HG02943 (cell line): ENCODE measurements around the gene GPR162.

Experiments used
- ATAC-seq: cut with Tn5 transposase; IDR thresholded peaks from one replicate; pipeline ENCODE4 v1.9.1; 2021; ENCODE audit warnings: mild to moderate bottlenecking, low read depth, moderate library complexity; ENCODE audit not compliant: unreplicated experiment

Gene GPR162

DNA sequence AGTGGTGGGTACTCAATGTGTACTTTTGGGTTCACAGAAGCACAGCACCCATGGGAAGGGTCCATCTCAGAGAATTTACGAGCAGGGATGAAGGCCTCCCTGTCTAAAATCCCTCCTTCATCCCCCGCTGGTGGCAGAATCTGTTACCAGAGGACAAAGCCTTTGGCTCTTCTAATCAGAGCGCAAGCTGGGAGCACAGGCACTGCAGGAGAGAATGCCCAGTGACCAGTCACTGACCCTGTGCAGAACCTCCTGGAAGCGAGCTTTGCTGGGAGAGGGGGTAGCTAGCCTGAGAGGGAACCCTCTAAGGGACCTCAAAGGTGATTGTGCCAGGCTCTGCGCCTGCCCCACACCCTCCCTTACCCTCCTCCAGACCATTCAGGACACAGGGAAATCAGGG is 1.5 kb upstream of the GPR162 start:
- no peak for ATAC-seq

DNA sequence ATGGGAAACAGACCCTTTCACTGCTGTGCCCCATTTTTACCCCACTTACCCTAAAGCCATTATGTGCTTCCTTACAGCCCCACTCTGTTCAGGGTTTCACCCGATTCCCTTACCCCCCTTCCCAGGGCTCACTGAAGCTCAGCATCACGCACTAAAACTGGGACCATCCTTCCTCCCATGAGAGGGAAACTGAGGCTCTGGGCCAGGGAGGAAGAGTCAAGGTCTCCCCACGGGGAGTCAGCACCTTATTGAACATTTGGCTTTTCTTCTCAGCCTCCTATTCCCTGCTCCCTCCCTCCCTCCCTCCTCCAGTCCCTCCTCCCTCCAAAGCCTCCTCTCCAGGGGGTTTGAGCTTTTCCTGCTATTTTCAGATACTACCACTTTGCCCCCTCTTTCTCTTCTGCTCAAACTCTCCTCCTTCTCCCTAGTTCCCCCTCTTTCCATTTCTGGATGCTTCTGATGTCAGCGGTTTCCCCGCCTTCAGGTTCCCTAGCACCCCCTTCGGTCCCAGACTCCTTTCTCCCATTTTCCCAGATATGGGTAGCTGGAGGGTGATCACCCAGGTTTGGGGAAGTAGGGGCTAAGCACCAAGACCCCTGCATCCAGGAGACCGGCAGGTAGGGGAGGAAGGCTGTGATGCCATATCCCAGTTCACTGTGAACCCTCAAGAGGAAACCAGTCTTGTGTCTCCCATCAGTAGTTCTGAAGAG is 960 bp downstream of the GPR162 start:
- no peak for ATAC-seq

DNA sequence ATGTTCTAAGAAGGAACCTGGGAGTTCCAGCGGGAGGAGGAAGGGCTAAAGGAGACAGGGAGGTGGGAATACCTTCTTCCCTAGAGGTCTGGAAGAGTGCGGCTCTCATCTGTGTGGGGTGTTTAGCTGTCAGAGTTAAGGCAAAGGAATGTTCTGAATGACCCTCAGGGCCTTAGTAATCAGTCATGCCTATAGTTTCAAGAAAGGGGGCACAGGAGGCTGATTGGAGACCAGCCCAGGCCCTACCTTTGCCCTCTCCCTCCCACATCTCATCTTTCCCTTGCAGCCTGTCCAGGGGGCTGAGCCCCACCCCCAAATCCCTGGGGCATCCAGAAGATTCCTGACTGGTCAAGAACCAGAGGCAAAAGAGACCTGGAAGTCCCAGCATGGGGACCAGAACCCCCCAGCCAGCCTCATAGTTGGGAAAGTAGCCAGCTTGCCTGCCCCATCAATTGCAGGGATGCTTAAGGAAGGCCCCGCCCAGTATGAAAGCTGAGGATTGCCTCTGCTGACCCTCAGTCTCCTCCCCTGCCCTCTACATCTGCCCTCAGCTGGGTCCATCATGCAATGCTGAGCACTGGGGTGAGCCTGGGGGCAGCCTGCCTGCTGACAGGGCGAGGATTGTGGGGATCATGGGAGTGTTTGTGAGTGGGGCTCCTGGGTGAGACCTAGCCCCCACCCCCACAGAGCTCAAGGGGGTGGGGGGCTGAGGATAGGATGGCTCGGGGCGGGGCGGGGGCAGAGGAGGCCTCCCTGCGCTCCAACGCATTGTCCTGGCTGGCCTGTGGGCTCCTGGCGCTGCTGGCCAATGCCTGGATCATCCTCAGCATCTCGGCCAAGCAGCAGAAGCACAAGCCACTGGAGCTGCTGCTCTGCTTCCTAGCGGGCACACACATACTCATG is 1.8 kb downstream of the GPR162 start:
- no peak for ATAC-seq

DNA sequence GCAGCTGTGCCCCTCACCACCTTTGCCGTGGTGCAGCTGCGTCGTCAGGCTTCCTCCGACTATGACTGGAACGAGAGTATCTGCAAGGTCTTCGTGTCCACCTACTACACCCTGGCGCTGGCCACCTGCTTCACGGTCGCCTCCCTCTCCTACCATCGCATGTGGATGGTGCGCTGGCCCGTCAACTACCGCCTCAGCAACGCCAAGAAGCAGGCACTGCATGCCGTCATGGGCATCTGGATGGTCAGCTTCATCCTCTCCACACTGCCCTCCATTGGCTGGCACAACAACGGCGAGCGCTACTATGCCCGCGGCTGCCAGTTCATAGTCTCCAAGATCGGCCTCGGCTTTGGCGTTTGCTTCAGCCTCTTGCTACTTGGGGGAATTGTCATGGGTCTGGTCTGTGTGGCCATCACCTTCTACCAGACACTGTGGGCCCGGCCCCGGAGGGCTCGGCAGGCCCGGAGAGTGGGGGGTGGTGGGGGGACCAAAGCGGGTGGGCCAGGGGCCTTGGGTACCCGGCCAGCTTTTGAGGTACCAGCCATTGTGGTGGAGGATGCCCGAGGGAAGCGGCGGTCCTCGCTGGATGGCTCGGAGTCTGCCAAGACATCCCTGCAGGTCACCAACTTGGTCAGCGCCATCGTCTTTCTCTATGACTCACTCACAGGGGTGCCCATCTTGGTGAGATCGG is 2.6 kb downstream of the GPR162 start:
- no peak for ATAC-seq

DNA sequence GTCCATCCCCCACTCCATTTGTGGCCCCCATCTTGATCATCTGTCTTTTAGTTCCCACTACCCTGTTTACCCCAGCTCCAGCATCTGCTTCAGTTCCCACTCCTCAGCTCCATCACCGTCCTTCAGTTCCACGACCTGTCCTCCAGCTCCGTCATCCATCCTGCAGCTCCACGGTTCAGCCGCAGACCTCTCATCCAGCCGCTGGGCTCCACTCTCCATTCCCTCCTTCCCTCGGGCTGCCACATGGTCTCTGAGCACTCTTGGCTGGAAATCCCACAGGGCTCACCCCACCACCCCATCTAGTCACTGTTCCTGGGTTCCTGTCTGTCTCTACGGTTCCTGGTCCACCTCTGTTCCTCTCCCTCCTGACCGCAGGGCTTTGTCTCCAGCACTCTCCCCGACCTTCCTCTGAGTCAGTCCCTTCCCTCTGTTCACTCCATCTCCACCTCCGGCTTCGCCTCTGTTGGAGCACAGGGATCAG is 3.3 kb downstream of the GPR162 start:
- ATAC-seq: no peak

DNA sequence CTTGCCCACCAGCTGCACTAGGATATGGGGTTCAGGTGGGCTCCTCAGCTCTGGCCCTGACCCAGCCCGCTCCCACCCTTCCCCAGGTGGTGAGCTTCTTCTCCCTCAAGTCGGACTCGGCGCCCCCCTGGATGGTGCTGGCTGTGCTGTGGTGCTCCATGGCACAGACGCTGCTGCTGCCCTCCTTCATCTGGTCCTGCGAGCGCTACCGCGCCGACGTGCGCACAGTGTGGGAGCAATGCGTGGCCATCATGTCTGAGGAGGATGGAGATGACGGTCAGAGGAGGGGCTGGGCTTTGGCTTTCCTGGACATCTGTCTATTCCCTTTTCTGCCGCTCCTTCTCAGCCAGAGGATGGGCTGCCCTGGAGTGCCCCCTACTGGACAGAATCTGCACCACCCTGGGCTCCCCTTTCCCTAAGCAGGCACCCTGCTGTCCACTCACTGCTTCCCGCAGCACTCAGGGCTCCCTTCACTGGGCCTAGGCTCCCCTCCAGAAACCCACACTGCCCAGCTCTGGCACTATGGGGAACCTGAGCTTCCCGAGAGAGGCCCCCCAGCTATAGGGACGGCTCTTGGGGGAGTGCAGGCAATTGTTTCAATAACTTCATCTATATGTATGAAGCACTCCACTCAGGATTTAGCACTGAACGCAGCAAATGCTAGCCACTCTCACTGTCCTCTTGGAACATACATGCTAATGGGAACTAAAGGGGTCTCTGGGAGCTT is 3.9 kb downstream of the GPR162 start:
- no peak for ATAC-seq

DNA sequence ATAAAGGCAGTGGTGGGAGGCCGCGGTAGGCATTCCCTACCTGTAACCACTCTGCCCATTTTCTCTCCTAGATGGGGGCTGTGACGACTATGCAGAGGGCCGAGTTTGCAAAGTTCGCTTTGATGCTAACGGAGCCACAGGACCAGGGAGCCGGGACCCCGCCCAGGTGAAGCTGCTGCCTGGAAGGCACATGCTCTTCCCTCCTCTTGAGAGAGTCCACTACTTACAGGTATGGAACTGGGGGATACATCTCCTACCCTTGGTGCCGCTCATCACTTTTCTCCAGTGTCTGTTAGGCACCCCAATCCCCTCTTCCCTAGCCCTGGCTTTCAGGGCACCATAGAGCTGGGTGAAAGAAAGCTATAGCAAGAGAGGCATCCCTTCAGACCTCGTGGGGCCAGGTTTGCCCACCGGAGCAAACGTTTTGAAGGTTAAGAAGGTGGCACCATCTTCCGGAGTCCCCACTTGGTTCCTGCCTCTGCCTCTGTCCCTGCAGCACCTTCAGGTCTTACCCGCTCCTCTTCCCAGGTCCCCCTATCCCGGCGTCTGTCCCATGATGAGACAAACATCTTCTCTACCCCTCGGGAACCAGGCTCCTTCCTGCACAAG is 4.6 kb downstream of the GPR162 start:
- ATAC-seq: no peak

DNA sequence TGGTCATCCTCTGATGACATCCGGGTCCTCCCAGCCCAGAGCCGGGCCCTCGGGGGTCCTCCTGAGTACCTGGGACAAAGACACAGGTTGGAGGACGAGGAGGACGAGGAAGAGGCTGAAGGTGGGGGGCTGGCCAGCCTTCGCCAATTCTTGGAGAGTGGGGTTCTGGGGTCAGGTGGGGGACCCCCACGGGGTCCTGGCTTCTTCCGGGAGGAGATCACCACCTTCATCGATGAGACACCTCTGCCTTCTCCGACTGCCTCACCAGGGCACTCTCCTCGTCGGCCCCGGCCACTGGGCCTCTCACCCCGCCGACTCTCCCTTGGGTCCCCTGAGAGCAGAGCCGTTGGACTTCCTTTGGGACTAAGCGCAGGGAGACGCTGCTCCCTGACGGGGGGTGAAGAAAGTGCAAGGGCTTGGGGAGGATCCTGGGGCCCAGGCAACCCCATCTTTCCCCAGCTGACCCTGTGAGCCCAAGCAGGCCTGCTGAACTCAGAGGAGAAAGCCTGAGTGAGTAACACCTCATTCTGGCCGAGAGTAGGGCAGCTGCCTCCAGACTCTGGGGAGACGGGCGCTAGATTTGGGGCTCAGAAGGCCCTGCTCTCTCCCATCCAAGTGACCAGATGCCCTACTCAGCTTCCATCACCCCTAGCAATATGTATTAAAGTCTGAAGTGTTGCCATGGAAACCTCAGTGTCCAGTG is 5.3 kb downstream of the GPR162 start:
- no peak for ATAC-seq

DNA sequence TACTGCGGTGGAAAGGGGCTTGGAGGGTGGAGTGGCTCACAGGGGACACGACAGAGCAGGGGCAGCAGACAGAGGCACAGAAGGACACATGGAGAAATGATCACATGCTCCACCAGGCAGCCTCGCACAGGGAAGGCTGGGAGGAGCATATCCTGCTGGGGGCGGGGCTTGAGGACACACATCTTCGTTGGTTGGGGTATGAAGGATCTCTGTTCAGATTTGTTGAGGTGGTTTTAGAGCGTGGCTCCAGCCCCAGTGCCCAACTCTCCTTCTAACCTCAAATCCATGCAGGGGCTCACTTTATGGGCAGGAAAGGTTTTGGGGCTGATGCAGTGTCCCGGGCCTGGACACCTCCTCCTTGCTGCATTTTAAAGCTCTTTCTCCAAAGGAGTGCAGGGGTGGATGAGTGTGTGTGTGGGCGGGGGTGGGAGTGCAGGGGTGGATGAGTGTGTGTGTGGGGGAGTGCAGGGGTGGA is 5.9 kb downstream of the GPR162 start:
- ATAC-seq: no peak

DNA sequence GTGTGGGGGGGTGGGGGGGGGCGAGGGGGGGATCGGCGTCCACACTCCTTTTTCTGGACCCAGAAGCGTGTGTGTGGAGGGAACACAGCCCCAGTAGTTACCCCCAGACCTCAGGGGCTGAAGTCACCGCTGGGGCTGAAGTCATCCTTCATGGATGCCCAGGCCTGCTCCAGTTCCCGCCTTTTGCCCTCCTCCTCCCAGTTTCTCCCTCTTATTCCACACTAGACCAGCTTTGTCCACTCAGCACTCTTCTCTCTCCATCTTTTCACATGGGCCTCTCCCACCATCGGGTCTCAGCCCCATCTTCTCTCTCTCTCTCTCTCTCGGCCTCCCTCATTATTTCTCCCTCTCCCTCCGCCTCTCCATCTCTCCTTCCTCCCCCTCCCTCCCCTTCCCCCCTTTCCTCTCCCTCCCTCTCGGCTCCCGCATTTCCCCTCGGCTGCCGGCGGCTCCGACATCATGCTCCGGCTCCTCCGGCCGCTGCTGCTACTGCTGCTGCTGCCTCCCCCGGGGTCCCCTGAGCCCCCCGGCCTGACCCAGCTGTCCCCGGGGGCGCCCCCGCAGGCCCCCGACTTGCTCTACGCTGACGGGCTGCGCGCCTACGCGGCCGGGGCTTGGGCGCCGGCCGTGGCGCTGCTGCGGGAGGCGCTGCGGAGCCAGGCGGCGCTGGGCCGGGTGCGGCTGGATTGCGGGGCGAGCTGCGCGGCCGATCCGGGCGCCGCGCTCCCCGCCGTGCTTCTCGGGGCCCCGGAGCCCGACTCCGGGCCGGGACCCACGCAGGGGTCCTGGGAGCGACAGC is 6.6 kb downstream of the GPR162 start, which contains the start of gene P3H3:
P3H3 (plus strand) TSS at position 426 of the 799 bp plus-strand sequence; CDS start at position 460, 34 bp downstream.
- ATAC-seq: no peak

DNA sequence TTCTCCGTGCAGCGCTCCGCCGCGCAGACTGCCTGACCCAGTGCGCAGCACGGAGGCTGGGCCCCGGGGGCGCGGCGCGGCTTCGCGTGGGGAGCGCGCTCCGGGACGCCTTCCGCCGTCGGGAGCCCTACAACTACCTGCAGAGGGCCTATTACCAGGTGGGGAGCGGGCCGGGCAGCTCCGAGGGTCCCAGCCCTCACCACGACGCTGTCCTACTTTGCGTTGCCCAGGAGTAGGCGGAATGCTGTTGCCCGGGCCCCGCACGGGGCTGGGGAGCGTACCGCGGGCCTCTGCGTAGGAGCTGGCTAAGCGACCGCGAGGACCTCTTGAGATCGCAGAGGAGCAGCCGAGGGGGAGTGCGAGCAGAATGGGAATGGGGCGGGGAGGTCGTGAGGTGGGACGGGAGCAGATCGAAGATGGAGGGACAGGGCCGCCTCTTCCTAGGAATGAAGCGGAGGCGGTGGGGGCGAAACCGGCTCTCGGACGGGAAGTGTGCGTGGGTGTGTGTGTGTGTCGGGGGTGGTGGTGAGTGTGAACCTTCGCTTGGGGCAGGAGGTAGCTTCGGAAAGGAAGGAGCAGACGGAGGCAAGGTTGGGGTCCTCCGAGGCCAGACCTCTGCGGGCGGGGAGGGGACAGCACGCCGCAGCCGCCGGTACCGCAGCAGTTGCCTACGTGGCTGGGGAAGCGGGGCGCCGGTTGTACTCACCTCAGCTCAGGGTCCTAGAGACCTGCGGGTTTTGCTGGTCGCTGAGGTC is 7.3 kb downstream of the GPR162 start:
- ATAC-seq: no peak

DNA sequence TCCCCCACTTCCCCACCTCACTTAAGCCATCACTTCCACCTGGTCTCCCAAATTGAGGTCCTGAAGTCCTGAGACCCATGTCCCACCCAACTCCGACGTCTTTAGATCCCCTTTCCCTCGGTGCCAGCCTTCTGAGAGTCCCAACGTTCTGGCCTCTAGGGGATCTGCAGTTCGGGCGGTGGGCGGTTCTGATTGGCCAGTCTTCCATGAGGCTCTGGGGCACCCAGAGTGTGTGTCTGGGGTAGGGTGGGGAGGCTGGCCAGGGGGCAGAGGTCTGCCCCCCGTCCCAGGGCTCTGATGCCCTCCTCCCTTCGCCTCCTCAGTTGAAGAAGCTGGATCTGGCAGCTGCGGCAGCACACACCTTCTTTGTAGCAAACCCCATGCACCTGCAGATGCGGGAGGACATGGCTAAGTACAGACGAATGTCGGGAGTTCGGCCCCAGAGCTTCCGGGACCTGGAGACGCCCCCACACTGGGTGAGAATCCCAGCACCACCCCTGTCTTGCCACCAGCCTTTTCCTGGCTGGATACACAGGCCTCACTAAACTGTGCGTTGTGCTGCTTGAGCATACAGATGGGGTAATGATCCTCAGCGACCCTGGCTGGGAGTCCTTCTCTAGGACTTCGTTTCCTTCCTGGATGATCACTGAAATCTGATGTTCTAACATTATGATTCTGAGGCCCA is 8.1 kb downstream of the GPR162 start:
- ATAC-seq: no peak

DNA sequence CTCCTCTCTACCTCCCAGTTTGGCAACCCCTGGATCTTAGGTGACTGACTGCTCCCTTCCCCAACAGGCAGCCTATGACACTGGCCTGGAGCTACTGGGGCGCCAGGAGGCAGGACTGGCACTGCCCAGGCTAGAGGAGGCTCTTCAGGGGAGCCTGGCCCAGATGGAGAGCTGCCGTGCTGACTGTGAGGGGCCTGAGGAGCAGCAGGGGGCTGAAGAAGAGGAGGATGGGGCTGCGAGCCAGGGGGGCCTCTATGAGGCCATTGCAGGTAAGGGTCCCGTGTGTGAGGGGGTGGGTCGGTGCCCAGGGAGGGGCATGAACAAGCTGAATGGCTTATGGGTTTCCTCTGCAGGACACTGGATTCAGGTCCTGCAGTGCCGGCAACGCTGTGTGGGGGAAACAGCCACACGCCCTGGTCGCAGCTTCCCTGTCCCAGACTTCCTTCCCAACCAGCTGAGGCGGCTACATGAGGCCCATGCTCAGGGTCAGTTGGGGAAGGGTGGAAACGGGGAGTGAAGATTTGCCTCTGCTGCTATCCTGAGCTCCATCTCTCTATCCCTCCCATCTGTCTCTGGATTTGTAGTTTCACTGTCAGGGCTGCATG is 8.8 kb downstream of the GPR162 start:
- ATAC-seq: no peak

DNA sequence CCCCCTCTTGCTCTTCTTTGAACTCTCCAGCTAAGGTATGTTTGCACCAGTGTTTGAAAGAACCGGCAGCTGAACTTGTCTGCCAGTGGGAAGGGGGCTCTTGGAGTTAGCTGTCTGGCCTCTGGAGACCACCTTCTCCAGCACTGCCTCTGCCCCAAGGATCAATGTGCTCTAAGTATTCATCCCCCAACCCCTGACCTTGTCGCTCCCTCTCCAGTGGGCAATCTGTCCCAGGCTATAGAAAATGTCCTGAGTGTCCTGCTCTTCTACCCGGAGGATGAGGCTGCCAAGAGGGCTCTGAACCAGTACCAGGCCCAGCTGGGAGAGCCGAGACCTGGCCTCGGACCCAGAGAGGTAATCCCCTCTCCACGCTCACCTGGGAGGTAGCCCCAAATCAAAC is 9.4 kb downstream of the GPR162 start:
- no peak for ATAC-seq

DNA sequence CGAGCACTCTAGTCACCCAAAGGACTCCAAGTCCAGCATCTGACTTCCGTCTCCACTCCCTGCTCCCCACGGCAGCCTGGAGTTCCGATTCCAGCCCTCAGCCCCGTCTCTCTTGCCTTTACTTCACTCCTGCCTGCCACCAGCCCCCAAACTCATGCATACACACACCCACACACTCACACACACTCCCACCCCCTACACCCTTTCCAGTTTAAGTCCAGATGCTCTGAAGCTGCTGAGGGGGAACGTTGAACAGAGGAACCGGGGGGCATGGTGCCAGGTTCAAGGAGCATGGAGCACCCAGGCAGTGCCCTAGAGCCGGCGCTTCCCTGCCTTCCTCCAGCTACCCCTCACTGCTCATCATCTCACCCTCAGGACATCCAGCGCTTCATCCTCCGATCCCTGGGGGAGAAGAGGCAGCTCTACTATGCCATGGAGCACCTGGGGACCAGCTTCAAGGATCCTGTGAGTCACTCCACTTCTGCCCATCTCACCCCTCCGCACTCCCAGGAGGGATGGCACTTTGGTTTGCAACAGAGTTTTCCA is 9.9 kb downstream of the GPR162 start:
- ATAC-seq: no peak

DNA sequence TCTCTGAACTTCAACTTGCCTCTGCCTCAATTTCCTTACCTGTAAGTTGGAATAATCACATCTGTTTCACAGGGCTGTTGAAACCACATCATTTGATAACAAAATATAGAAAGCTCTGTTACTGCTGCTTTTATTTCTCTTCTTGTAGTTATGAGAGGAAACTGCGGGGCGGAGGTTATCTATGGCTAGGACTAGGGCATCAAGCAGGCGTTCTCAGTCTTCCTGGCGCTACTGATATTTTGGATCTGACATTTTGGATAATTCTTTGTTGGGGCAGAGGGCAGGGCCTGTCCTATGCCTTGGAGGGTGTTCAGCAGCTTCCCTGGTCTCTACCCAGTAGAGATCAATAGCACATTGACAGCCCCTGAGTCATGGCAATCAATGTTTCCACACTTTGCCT is 10.5 kb downstream of the GPR162 start:
- ATAC-seq: no peak
